ENCODE measurements around the gene PDXK. TPM values are rescaled to one million over a fixed set of nuclear protein-coding genes. Genes with fewer than 3 reads are reported as not detected.

The PDXK gene
- polyA plus RNA-seq, 12 donors: 18.4 to 33.2 (median 25.0) TPM; not detected in 1

DNA sequence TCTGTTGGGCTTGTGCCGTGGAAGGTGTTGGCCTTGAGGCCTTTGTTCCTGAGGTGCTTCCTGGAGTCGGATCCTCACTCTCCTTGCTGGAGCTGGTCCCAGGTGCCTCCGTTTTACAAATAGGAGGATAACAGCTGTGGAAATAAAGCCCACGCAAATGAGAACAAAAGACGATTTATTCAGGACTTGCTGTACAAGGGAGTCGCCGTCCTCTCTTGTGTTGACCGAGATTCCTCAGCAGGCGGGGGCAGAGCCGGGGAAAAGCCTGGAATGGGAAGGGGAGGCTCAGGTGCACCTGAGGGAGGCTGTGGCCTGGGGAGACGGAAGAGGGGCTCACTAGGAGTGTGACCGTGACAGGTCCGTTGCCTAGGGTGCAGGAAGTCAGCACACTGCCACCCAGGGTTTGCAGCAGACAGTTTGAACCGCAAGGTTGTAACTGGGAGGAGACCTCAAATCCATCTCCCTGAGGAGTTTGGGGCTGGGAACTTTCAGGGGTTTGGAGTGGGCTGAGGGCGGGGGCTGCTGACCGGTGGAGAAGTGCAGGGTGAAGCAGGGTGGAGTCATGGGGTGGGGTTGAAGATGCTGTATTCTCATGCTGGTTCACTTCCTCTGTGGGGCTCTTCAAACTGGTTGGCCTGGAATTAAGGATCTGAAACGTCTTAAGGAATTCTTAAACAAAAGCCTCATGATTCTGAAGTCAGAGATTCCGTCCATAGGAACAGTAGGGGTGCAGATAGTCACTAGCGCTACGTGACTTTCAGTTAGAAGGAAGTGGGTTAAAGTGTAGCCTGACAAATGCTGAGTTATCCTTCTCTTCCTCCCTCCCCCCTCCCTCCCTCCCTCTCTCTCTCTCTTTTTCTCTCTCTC, 59.8 kb downstream of the PDXK start:
- DNase-seq: no peak

DNA sequence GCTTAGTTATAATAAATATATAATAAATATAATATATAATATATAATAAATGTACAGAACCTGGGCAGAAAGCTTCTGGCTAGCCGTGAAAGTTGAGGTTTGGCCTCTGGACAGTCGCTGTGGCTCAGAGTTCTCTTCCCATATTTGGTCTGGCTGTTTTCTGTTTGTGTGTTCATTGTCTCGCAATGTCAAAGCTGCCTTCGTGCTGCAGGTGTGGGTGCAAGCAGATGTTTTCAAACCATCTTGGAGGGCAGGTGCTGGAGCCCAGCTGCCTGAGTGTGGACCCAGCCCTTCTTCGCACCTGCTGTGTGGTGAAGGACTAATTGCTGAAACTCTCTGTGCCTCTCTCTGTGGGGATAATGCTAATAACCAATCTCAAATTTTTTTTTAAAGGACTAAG, 60.7 kb downstream of the PDXK start:
- no peak for DNase-seq

- DNase-seq: no peak
Observed at GRCh38 chr21:43781846-43782245, 62.9 kb downstream of the PDXK start.

DNA sequence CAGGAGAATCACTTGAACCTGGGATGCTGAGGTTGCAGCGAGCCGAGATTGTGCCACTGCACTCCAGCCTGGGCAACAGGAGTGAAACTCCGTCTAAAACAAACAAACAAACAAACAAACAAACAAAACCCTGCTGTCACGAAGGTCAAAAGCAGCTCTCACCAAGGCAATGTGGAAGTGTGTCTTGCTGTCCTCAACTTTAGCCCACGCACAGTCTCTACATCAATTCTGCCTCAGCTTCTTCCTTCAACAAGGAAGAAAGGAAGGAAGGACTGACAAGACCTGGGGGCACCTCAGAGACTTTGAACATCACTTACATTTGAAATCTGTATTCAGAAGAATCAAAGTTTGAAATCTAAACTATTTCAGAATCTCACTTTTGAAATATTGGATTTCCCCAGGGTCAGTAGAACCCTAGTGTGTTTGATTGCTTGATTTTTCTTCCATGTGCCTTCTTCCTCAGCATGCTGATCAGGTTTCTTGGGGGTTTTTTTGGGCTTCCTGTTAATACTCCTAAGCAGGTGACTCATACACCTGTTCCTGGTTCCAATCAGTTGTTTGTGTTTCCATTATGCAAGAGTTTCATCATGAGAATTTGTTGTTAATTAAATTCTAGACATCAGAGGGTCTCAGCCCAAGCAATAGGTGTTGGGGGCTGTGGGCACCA, 63.6 kb downstream of the PDXK start:
- DNase-seq: no peak

- no peak for DNase-seq
Observed at GRCh38 chr21:43783098-43783700, 64.3 kb downstream of the PDXK start.

GRCh38 chr21:43785134-43785533, 66.2 kb downstream of the PDXK start:
- no peak for DNase-seq

DNA sequence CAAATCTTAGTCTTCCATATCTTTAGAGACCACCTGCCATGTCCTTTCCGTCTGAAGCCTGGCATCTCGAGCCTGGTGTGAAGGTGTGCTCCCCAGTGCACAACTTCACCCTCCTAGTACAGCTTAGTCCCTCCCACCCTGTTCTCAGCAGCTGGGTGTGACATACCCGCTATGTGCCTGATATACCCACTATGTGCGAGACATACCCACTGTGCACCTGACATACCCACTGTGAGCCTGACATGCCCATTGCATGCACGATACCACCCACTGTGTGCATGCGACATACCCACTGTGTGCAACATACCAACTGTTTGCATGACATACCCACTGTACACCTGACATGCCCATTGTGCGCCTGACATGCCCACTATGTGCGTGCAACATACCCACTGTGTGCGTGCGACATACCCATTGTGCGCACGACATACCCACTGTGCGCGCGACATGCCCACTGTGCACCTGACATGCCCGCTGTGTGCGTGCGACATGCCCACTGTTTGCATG, 67.4 kb downstream of the PDXK start:
- DNase-seq: no peak

DNA sequence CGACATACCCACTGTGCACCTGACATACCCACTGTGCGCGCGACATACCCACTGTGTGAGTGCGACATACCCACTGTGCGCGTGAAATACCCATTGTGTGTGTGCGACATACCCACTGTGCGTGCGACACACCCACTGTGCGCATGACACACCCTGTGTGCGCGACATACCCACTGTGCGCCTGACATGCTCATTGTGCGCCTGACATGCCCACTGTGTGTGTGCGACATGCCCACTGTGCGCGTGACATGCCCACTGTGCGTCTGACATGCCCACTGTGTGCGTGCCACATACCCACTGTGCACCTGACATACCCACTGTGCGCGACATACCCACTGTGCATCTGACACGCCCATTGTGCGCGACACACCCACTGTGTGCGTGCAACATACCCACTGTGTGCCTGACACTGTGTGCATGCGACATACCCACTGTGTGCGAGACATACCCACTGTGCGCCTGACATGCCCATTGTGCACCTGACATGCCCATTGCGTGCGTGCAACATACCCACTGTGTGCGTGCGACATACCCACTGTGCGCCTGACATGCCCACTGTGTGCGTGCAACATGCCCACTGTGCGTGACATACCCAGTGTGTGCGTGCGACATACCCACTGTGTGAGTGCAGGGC, 68.0 kb downstream of the PDXK start:
- DNase-seq: no peak

DNA sequence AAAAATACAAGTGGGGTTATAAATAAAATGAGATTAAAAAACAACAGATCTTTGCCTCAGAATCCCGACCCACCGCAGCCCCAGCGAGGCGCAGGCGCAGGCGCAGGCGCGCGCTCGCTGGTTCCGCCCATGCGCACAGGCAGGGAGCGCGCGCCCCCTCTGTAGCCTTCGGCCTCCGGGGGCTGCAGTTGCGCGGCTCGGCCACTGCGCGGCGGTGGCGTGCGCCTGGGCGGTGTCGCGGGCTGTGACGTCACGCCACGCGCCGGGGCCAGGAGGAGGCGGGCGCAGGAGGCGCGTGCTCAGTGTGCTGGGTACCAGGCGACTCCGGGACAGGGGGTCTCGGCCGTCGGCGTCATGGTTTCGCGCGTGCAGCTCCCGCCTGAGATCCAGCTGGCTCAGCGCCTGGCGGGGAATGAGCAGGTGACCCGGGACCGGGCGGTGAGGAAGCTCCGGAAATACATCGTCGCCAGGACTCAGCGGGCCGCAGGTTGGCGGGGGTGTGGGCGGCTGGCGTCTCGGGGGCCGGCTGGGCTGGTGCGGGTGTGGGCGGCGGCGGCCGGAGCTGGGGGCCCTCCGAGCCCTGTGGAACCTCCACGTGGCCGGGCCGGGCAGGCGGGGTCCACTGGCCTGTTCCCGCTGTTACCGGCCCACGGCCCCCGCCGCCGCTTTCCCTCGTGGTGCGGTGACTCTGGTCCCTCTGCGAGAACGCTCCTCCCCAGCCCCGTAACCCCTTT, 70.5 kb downstream of the PDXK start, which contains the start of gene RRP1:
Gene RRP1 (plus strand): TSS at position 302 of the 734 bp plus-strand sequence. CDS start 53 bp downstream, at position 355.
- DNase-seq: peak; percentile 91

DNA sequence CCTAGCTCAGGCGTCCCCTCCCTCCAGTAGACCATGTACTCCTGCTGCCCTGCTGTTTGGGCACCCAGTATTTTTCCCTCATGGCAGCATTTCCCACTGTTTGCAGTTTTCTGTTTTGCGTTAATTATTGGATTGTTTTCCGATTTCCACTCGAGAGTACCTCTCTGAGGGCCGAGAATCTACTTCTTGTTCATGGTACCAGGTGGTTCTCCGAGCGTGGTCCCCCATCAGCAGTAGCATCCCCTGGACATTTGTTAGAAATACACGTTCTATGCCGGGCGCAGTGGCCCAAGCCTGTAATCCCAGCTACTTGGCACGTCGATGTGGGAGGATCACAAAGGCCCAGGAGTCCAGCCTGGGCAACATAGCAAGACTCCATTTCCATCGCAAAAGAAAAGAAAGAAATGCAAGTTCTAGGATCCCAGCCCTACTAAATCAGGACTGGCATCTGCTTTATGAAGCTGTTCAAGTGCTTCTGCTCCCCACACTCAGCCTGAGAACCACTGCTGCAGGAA, 71.1 kb downstream of the PDXK start:
- DNase-seq: no peak

DNA sequence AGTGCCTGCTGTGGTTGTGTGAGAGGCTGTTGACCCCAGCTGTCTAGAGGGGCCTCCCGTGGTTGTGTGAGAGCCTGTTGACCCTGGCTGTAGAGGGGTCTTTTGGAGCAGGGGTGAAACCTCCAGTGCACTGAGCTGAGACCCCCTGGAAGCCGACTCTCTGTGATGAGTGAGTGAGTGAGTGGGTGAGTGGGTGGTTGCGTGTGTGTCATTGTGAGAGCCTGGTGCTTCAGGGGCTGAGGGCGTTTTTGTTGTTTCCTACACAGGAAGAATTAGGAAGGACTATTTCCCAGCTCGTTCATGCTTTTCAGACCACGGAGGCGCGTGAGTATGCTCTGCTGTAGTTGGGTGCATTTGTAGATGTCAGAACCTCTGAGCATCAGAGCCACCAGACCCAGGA, 73.5 kb downstream of the PDXK start:
- no peak for DNase-seq

GRCh38 chr21:43793243-43793642, 74.3 kb downstream of the PDXK start:
- DNase-seq: no peak

- DNase-seq: no peak
Observed at GRCh38 chr21:43794311-43794710, 75.4 kb downstream of the PDXK start.

DNA sequence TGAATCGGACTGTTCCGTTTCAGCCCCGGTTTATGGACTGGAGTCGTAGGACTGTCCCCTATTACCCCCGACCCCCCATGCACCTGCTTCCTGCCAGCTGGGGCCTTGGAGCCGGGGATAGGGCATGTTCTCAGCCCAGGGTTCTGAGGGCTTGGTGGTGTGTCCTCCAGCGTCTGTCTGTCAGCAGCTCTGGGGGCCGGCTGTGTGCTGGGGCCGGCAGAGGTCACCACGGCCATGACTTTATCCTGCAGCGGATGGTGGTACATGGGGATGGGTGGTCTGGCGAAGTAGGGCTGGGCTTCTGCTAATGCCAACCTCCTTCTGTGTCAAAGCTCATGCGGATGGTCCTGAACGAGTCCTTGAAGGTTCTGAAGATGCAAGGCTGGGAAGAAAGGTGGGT, 75.9 kb downstream of the PDXK start:
- no peak for DNase-seq

DNA sequence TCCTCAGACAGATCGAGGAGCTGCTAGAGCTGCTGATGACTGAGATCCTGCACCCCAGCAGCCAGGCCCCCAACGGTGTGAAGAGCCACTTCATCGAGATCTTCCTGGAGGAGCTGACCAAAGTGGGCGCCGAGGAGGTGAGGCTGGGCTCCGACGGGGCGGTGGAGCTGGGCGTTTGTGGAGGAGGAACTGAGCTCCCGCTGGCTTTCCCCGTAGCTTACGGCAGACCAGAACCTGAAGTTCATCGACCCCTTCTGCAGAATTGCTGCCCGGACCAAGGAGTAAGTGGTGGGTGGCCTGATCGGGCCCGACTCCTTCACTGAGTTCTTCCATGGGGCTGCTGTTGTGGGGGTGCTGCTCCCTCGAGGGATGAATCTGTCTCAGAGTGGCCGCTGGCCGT, 78.5 kb downstream of the PDXK start:
- DNase-seq: no peak

DNA sequence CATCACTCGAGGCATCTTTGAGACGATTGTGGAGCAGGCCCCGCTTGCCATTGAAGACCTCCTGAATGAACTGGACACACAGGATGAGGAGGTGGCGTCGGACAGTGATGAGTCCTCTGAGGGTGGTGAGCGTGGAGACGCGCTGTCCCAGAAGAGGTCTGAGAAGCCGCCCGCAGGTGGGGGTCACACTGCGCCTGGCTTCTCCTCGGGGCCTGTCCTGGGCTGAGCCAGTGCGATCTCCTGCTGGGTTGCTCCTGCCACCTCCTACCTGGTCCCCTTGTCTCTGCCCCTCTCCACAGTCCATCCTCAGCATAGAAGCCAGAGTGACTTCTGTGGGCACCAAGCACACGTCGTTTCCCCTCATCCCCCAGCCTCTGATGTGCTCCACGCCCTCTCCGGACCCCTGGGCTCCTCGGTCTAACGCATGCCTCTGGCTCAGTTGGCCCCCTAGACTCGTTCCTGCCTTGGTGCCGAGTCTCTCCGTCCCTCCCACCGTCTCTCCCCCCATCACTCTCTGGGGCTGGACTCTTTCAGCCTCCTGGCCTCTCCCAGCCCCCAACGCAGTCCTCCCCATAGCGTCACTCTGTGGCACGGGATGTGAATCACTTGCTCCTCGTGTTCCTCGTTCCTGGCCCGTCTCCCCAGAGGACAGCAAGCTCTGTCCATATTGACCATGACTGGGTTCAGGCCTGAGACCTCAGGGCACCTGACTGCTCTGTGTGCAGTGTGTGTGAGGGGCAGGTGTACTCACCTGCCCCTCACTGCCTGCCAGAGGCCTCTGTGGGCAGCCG, 79.2 kb downstream of the PDXK start:
- DNase-seq: no peak

DNA sequence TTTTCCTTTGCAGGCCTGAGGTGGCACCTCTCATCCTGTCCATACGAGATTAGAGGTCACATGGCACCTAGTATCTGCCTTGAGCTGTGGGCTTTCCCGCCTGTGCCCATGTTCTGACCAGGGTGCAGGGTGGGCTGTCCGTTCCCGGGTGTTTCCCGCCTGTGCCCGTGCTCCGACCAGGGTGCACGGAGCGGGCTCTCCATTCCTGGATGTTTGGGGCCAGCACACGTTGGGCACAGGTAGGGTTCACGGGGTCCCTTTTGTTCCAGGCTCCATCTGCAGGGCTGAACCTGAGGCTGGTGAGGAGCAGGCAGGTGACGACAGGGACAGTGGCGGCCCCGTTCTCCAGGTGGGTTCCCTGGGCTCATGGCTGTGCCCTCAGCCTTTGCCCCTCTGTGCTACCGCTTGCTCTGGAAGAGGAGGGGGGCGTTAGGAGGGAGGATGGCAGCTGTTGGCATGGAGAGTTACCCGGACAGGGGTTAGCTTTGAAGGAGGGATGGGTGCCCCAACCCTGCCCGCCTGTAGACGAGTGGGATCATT, 80.4 kb downstream of the PDXK start:
- DNase-seq: no peak

- no peak for DNase-seq
Observed at GRCh38 chr21:43800124-43800523, 81.2 kb downstream of the PDXK start.

DNA sequence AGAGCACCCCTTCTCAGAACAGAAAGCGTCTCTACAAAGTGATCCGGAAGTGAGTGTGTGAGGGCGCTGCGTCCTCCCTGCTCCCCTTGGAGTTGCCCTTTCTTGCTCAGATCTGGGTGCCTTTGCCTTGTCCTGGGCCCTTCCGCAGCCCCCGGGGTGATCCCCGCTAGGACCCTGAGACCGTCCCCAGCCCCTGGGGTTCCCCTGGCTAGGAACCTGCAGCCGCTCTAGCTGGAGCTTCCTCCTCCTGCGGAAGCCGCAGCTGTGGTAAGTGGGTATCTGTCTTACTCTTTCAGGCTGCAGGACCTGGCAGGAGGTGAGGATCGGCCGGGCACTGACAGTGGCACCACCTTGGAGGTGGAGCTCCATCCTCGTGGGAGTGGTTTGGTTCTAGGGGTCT, 81.6 kb downstream of the PDXK start:
- no peak for DNase-seq
